SKM-1 treated with dmso at 0.1 percent for 144 hours (cell line): ENCODE data around the gene MATK.

ENCODE experiments used
- DNase-seq: peaks from one replicate; lab custom pipeline; 2025; ENCODE audit not compliant: unreplicated experiment; lab: John Stamatoyannopoulos, UW

MATK gene

GRCh38 chr19:3753631-3754410, 32.4 kb downstream of the MATK start:
- no peak for DNase-seq

- DNase-seq, result no peak
Measured at GRCh38 chr19:3752492-3752891, 33.7 kb downstream of the MATK start.

- no peak for DNase-seq
Measured at GRCh38 chr19:3751236-3751635, 34.9 kb downstream of the MATK start.

GRCh38 chr19:3750211-3750610, 36.0 kb downstream of the MATK start:
- no peak for DNase-seq

- DNase-seq, result no peak
Measured at GRCh38 chr19:3748965-3749364, 37.2 kb downstream of the MATK start.

GRCh38 chr19:3746371-3747056, 39.7 kb downstream of the MATK start:
- DNase-seq, result no peak

GRCh38 chr19:3745363-3746045, 40.7 kb downstream of the MATK start:
- DNase-seq, result no peak

- DNase-seq, result no peak
Measured at GRCh38 chr19:3743486-3743885, 42.7 kb downstream of the MATK start.

GRCh38 chr19:3740431-3740830, 45.8 kb downstream of the MATK start:
- DNase-seq, result no peak

GRCh38 chr19:3738477-3739220, 47.5 kb downstream of the MATK start:
- no peak for DNase-seq

GRCh38 chr19:3737487-3738205, 48.5 kb downstream of the MATK start:
- DNase-seq, result no peak

- no peak for DNase-seq
Measured at GRCh38 chr19:3736106-3736724, 50.0 kb downstream of the MATK start.

GRCh38 chr19:3734310-3734600, 51.9 kb downstream of the MATK start:
- no peak for DNase-seq

GRCh38 chr19:3733549-3734309, 52.5 kb downstream of the MATK start:
- DNase-seq, result no peak

GRCh38 chr19:3732108-3732507, 54.1 kb downstream of the MATK start:
- DNase-seq, result no peak

- DNase-seq, result no peak
Measured at GRCh38 chr19:3730457-3730958, 55.7 kb downstream of the MATK start.
